C4-2B (cell line): ENCODE results near the gene PLAC1.

Source experiments
- ZFX ChIP-seq: fragments of 450-650 bp; IDR thresholded peaks from 2 replicates; pipeline ENCODE4 v1.6.1; 2017
- TF ChIP-seq, protein P1 (sequence below): fragments of 450-650 bp; conservative IDR thresholded peaks from 2 replicates; pipeline ENCODE4 v1.5.1; 2017; ENCODE audit warnings: mild to moderate bottlenecking

DNA sequence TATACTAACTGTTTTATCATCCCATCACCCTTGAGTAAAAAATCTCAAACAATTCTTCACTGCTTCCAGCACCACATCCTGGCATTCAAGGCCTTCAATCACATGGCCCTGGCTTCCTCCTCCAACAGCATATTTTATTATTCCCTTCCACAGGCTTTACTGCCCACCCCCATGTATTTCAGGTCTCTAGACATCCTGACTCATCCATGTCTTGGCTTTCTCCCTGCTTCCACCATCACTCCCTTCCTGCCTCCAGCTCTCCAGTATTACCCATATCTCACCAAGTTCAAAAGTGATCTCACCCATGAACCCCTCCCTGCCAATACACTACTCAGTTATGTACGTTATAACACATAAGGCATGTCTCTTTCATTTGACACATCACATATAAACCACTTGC is 34.7 kb upstream of the PLAC1 start:
- TF ChIP-seq, protein P1, sequence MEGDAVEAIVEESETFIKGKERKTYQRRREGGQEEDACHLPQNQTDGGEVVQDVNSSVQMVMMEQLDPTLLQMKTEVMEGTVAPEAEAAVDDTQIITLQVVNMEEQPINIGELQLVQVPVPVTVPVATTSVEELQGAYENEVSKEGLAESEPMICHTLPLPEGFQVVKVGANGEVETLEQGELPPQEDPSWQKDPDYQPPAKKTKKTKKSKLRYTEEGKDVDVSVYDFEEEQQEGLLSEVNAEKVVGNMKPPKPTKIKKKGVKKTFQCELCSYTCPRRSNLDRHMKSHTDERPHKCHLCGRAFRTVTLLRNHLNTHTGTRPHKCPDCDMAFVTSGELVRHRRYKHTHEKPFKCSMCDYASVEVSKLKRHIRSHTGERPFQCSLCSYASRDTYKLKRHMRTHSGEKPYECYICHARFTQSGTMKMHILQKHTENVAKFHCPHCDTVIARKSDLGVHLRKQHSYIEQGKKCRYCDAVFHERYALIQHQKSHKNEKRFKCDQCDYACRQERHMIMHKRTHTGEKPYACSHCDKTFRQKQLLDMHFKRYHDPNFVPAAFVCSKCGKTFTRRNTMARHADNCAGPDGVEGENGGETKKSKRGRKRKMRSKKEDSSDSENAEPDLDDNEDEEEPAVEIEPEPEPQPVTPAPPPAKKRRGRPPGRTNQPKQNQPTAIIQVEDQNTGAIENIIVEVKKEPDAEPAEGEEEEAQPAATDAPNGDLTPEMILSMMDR: no peak
- no peak for TF ChIP-seq ZFX
